Activated CD4-positive, alpha-beta T cell treated with anti-CD3 and anti-CD28 coated beads, Interleukin-2, amount 50 U/mL, for 1 hour (primary cell): ENCODE measurements around the gene DAP3.
"Not testable (repeated sequence)": the region's sequence is repeated elsewhere in the genome, so short reads cannot be mapped to it uniquely, and the experiment has no call there.

Experiments used
- DNase-seq: peaks from one replicate; pipeline ENCODE4 v3.0.0-alpha.2; 2020

Gene DAP3

DNA sequence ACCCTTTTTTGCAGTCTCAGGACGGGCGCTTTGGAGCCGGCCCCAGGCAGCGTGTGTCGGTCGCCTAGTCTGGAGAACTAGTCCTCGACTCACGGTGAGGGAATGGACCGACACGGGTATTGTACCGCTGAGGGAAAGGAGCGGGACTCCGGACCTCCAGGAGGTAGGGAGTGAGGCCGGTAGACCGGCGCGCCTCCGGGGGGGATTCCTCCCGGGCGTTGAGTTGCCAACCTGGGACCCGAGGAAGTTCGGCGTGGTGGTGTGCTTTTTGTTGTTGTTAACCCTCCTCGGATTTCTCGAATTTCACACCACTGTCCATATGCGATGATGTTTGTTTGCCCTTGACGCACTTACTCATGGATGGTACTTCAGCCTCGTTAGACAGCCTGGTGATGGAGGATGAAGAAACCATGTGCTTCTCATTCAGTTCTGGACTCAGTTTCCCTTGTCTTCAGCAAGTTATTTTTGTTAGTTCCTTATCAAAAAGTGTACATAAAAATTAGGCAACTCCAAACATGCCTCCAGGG, at the start of gene DAP3:
TSS of gene DAP3 (plus strand) at position 11 of the 527 bp plus-strand sequence. CDS start 20,689 bp downstream, outside the sequence.
- DNase-seq, result not testable (repeated sequence)

- no peak for DNase-seq
These were observed 48.5 kb upstream of the DAP3 start for GRCh38 chr1:155640367-155640766.

GRCh38 chr1:155642559-155643180, 46.2 kb upstream of the DAP3 start:
- DNase-seq, result not testable (repeated sequence)

GRCh38 chr1:155643230-155643629, 45.7 kb upstream of the DAP3 start:
- no peak for DNase-seq

DNA sequence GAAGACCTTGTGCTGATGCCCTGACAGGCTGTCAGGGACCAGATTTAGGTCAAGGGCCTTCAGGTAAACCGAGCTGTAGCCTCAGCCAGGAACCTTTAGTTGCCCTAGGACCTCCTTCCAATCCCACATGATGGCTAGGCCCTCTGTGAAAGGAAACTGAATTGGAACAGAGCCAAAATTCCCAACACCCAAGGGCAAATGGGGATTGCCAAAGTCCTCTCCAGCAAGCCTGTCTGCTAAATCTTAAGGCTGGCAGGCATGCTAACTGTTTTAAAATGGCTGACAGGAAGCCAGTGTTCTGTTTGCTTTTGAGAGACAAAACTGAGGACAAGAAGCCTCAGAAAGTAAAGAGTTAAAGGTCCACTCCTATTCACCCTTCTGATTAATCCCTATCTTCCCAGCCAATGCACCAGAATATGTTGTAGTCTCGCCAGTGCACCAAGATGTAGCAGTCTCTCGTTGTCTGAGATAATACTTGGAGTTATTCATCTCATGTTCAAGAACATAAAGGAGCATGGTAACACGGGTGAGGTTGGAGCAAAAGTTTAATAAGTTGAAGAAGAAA, 43.8 kb upstream of the DAP3 start:
- DNase-seq, result no peak

DNA sequence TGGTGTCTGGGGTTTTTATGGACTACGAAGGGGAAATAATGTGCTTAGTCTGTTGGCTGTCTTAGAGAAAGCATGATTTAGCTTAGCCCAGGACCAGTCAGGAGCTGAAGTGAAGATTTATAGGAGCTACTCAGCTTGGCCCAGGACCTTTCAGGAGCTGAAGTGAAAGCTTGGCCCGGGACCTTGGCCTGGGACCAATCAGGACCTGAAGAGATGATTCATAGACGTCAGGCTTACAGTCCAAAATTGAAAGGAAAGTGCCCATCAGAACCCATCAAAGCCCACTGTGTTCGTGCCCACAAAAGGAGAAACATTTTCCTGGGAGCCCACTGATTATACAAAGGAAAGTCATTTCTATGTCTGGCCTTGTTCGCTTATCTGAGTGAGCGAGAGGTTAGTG, 43.2 kb upstream of the DAP3 start:
- no peak for DNase-seq

- DNase-seq, result no peak
These were observed 42.6 kb upstream of the DAP3 start for GRCh38 chr1:155646307-155646706.

DNA sequence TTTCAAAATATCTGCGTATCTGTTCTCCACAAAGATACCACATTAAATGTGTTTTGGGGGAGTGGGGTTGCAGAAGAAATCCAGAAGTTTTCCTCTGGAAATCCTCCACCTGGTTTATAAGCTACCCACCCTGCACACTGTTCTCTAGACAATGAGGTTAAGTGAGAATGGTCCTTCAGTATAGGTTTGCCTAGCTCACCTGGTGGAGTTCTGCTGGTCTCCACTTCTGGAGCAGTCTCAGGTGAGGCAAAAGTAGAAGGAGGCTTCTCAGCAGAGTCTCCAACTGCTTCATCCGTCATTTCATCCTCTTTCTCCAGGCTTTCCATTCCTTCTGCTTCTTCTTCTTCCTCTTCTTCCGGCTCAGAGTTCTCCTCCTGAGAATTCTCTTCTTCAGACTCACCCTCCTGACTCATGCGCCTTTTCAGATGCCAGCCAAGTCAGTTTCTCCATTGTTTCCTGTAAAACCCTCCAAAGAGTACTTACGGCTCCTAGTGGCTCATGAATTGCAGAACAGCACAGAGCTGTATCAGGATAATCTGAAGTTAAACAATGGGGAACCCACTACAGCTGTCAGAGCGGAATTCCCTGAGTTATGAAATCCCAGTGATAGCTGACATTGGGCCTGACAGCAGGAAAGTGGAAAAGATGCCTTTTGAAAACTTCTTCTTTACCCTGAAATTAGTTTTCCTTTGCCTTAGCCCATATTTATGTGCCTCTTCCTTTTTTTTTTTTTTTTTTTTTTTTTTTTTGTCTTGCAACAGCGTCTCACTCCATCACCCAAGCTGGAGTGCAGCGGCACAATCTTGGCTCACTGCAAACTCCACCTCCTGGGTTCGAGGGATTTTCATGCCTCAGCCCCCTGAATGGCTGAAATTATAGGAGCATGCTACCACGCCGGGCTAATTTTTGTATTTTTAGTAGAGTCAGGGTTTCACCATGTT, 40.4 kb upstream of the DAP3 start:
- DNase-seq, result no peak

DNA sequence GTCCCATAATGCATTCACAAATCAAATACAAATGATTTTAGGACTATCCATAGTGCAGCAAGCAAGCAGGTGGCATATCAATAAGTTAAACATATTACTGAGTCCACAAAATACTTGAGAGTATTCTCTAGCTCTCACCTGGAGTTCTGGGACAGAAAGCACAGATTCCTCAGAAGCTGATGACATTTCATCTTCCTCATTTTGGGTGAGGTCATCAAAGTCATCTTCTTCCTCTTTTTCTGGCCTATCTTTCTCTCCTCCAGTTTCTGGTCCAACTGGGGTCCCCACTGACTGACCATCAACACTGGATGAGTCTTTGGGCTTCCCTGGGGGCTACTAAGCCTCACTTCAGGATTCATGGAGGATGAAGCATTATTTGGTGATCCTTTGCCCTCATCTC, 39.2 kb upstream of the DAP3 start:
- no peak for DNase-seq

GRCh38 chr1:155650231-155650757, 38.6 kb upstream of the DAP3 start:
- no peak for DNase-seq

- no peak for DNase-seq
These were observed 36.8 kb upstream of the DAP3 start for GRCh38 chr1:155651861-155652661.

DNA sequence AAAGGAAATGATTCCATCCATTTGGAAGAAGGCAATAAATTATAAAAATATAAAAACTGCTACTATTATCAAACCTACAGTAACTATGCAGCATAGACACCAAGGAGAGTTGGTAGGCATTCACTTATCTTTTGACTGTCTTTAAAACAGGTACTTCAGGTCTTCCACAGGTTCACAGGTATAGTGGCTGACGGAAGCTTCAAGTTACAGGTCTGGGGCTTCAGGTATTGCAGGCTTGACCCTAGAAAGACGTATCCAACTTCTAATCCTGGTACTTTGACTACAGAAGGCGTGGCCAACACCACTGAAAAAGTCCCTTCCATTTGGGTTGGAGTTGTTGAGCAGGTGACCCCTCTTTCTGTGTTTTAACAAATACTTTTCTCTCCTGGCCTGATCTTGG, 35.9 kb upstream of the DAP3 start:
- no peak for DNase-seq

GRCh38 chr1:155657463-155657862, 31.4 kb upstream of the DAP3 start:
- DNase-seq, result no peak

GRCh38 chr1:155661239-155661638, 27.7 kb upstream of the DAP3 start:
- DNase-seq, result not testable (repeated sequence)

DNA sequence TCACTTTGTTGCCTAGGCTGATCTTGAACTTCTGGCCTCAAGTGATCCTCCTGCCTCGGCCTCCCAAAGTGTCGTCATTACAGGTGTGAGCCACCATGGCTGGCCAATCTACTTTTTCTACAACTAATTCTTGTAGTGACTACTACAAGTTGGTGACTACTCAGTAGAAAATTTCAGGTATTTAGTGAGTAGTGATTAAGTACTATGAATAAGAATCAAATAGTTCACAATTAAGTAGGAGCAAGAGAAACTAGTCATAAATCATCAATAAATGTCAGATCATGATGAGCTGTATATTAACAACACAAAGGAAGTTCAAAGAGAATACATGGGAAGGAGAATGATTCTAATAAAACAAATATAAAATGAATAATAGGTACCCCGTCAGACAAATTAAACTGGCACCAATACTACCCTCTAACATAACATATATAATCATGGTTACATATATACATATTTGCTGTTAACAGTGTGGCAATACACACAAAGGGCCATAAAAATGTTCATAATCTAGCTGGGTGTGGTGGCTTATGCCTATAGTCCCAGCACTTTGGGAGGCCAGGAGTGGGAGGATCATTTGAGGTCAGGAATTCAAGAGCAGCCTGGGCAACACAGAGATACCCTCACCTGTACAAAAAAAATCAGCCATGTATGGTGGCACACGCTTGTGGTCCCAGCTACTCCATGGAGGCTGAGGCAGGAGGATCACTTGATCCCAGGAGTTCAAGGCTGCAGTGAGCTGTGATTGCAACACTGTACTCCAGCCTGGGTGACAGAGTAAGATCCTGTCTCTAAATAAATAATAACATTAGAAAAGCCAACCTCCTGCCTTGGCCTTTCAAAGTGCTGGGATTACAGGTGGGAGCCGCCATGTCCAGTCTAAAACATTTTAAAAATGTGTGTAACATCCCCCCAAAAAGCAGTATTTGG, 19.4 kb upstream of the DAP3 start:
- DNase-seq, result no peak

DNA sequence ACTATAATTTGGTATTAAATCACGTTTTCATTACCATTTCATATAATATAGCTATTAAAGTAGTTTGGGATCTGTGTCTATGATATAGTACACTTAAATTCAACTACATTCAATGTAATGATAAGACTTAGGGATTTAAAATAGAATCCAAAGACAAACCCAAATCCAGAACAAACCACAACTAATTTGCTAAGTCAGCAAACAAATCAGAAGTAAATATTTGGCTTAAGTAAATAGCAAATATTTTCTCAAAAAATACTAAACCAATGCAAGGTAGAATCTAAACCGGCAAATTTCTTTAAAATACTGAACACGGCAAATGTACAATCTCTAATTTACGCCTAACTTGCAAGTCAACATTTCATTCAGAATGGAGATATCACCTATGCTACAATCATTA, 17.1 kb upstream of the DAP3 start:
- DNase-seq, result no peak

DNA sequence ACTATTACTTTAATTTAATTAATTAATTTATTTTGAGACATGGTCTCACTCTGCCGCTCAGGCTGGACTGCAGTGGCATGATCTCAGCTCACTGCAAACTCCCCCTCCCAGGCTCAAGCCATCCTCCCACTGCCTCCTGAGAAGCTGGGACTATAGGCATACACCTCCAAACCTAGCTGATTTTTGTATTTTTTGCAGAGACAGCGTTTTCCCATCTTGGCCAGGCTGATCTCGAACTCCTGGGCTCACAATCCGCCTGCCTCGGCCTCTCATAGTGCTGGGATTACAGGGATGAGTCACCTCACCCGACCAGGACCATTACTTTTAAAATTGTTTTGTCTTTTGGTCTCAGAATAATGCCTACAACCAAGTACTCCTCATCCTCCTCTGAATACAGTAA, 15.9 kb upstream of the DAP3 start:
- no peak for DNase-seq

- DNase-seq, result no peak
These were observed 10.9 kb upstream of the DAP3 start for GRCh38 chr1:155678027-155678426.

- DNase-seq, result not testable (repeated sequence)
These were observed 9.9 kb upstream of the DAP3 start for GRCh38 chr1:155678992-155679391.

- DNase-seq, result no peak
These were observed 8.4 kb upstream of the DAP3 start for GRCh38 chr1:155680531-155680930.

DNA sequence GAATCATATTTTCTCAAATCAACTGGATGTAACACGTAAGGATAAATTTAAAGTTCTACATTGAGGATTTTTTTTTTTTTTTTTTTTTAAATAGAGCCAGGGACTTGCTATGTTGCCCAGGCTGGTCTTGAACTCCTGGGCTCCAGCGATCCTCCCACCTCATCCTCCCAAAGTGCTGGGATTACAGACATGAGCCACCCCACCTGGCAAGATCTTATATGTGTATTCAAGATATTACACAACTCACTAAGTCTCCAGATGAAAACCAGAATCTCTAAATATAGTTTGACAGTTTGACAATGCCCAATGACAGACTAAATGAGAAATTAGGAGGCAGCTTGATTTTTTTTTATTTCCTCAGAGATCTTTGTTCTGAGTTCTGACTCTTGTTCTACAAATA, 7.1 kb upstream of the DAP3 start:
- no peak for DNase-seq
